ENCODE measurements around the gene DNAJC9.

The DNAJC9 gene

DNA sequence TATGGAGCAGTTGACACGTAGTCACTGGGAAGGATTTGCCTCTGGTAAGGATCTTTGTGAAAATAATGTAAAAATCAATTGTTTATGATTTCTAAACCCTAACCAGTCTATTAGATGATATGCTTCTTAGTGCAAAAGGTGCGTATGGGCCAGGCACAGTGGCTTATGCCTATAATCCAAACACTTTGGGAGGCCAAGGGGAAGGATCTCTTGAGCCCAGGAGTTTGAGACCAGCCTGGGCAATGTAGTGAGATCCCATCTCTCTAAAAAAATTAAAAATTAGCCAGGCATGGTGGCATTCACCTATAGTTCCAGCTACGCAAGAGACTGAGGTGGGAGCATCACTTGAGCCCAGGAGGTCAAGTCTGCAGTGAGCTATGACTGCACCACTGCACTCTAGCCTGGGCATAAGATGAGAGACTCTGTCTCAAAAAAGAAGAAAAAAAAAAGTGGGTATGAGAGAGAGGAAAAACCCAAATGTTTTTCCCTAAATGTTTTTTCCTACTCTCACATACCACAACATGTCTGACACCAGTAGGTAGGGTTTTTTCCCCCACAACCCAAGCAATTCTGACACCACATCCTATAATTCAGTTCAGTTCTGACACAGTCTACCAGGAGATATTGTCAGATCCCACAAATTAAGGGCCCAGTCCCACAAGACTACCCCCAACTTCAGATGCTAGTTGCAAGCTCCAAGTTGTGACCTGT lies 36.5 kb downstream of the DNAJC9 start:
- Histone ChIP-seq H3K27me3 (ENCODE audit: insufficient read depth, low read length) (no peaks in the 10 kb centered on the region), H3K9me3 (ENCODE audit: insufficient read depth, low read depth, low read length) (peaks cover 18% of the 10 kb centered on the region)

DNA sequence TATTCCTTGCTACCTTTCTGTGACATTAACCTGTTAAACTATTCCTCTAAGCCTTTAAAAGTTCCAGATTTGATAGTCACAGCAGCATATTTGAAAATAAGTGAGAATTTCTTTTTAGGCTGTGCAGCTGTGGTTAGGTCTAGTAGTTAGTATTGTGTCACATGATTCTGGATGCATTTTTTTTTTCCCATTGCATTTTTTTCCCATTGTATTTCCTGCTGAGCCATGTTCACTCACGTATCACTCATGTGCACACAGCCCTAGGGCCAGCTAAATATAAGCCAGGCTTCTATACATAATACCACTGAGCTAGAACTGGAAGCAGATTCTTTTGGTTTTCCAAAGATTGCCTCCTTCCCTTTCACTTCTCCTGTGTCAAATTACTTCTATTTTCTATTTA lies 37.4 kb downstream of the DNAJC9 start:
- H3K9ac ChIP-seq (ENCODE audit: low read depth, low read length), result no peak overlapping the region
- peaks cover 16% of the 10 kb centered on the region; the same call in 1 of the 2 replicates for H3K36me3 ChIP-seq (ENCODE audit: insufficient read depth, low read depth, low read length)
- peaks cover 21% of the 10 kb centered on the region for H3K9me3 ChIP-seq (ENCODE audit: insufficient read depth, low read depth, low read length)
- H3K4me3 ChIP-seq (ENCODE audit: low read length), result no peak overlapping the region
- no peaks in the 10 kb centered on the region for H3K4me1 ChIP-seq (ENCODE audit: insufficient read depth, low read length)
- H3K27me3 ChIP-seq (ENCODE audit: insufficient read depth, low read length), result no peaks in the 10 kb centered on the region
- H3K27ac ChIP-seq (ENCODE audit: low read length), result no peak overlapping the region

More for the DNA sequence above, 36.5 kb downstream of the DNAJC9 start:
- H3K4me3 ChIP-seq (ENCODE audit: low read length), result no peak overlapping the region
- H3K36me3 ChIP-seq (ENCODE audit: insufficient read depth, low read depth, low read length), result peaks cover 16% of the 10 kb centered on the region; the same call in 1 of the 2 replicates
- no peaks in the 10 kb centered on the region for H3K4me1 ChIP-seq (ENCODE audit: insufficient read depth, low read length)
- H3K9ac ChIP-seq (ENCODE audit: low read depth, low read length), result no peak overlapping the region
- no peak overlapping the region for H3K27ac ChIP-seq (ENCODE audit: low read length)

GRCh38 chr10:73207883-73208282 lies 39.2 kb downstream of the DNAJC9 start:
- Histone ChIP-seq H3K36me3 (ENCODE audit: insufficient read depth, low read depth, low read length) (peaks cover 16% of the 10 kb centered on the region; the same call in 1 of the 2 replicates), H3K27ac (ENCODE audit: low read length) (no peak overlapping the region), H3K4me3 (ENCODE audit: low read length) (no peak overlapping the region), H3K4me1 (ENCODE audit: insufficient read depth, low read length) (no peaks in the 10 kb centered on the region), H3K9ac (ENCODE audit: low read depth, low read length) (no peak overlapping the region), H3K9me3 (ENCODE audit: insufficient read depth, low read depth, low read length) (peaks cover 21% of the 10 kb centered on the region), H3K27me3 (ENCODE audit: insufficient read depth, low read length) (no peaks in the 10 kb centered on the region)

DNA sequence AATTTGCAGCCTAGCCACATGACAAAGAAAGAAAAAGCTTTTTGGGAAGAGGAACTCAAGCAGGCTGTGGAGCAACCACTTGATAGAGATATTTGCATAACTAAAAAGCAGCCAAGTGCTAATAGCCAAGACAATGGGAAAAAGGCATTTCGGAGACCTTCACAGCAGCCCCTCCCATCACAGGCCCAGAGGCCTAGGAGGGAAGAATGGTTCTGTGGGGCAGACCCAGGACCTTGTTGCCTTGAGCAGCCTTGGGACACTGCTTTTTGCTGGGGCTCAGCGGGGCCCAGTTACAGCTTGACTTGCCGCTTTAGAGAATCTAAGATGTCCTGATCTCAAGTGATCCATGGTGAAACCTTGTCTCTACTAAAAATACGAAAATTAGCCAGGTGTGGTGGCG lies 40.7 kb downstream of the DNAJC9 start:
- H3K4me3 ChIP-seq (ENCODE audit: low read length), result no peak overlapping the region
- peaks cover 21% of the 10 kb centered on the region for H3K9me3 ChIP-seq (ENCODE audit: insufficient read depth, low read depth, low read length)
- peaks cover 16% of the 10 kb centered on the region; the same call in 1 of the 2 replicates for H3K36me3 ChIP-seq (ENCODE audit: insufficient read depth, low read depth, low read length)
- no peaks in the 10 kb centered on the region for H3K27me3 ChIP-seq (ENCODE audit: insufficient read depth, low read length)
- no peak overlapping the region for H3K27ac ChIP-seq (ENCODE audit: low read length)
- no peak overlapping the region for H3K9ac ChIP-seq (ENCODE audit: low read depth, low read length)
- H3K4me1 ChIP-seq (ENCODE audit: insufficient read depth, low read length), result no peaks in the 10 kb centered on the region

DNA sequence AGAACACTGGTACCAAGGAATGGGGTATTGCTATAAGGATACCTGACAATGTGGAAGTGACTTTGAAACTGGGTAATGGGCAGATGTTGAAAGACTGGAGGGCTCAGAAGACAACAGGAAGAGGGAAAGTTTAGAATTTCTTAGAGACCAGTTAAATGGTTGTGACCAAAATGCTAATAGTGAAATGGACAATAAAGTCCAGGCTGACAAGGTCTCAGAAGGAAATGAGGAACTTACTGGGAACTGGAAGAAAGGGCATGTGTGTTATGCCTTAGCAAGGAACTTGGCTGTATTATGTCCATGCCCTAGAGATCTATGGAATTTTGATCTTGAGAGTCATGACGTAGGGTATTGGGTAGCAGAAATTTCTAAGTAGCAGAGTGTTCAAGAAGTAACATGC lies 41.2 kb downstream of the DNAJC9 start:
- Histone ChIP-seq H3K4me3 (ENCODE audit: low read length) (no peak overlapping the region), H3K9ac (ENCODE audit: low read depth, low read length) (no peak overlapping the region), H3K36me3 (ENCODE audit: insufficient read depth, low read depth, low read length) (peaks cover 13% of the 10 kb centered on the region; the same call in 1 of the 2 replicates), H3K9me3 (ENCODE audit: insufficient read depth, low read depth, low read length) (peaks cover 21% of the 10 kb centered on the region), H3K27ac (ENCODE audit: low read length) (no peak overlapping the region), H3K27me3 (ENCODE audit: insufficient read depth, low read length) (no peaks in the 10 kb centered on the region), H3K4me1 (ENCODE audit: insufficient read depth, low read length) (no peaks in the 10 kb centered on the region)

DNA sequence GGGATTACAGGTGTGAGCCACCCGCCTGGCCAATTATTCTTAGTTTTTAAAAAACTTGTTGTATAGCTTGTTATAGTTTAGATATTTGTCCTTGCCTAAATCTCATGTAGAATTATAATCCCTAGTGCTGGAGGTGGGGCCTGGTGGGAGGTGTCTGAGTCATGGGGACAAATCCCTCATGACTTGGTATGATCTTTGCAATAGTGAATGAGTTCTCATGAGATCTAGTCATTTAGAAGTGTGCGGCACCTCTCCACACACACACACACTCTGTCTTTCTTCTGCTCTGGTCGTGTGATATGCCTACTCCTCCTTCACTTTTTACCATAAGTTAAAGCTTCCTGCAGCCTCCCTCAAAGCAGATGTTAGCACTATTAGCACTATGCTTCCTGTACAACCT lies 42.0 kb downstream of the DNAJC9 start:
- H3K27me3 ChIP-seq (ENCODE audit: insufficient read depth, low read length), result no peaks in the 10 kb centered on the region
- peaks cover 21% of the 10 kb centered on the region for H3K9me3 ChIP-seq (ENCODE audit: insufficient read depth, low read depth, low read length)
- H3K27ac ChIP-seq (ENCODE audit: low read length), result no peak overlapping the region
- no peak overlapping the region for H3K4me3 ChIP-seq (ENCODE audit: low read length)
- no peaks in the 10 kb centered on the region for H3K4me1 ChIP-seq (ENCODE audit: insufficient read depth, low read length)
- H3K36me3 ChIP-seq (ENCODE audit: insufficient read depth, low read depth, low read length), result peaks cover 6% of the 10 kb centered on the region; the same call in 1 of the 2 replicates
- no peak overlapping the region for H3K9ac ChIP-seq (ENCODE audit: low read depth, low read length)
